T1000 (cell line): ENCODE data around the gene GPR137C.

Experiments used
- DNase-seq: peaks from one replicate; lab custom pipeline; 2025; ENCODE audit warnings: mixed read lengths; lab: John Stamatoyannopoulos, UW

The GPR137C gene

DNA sequence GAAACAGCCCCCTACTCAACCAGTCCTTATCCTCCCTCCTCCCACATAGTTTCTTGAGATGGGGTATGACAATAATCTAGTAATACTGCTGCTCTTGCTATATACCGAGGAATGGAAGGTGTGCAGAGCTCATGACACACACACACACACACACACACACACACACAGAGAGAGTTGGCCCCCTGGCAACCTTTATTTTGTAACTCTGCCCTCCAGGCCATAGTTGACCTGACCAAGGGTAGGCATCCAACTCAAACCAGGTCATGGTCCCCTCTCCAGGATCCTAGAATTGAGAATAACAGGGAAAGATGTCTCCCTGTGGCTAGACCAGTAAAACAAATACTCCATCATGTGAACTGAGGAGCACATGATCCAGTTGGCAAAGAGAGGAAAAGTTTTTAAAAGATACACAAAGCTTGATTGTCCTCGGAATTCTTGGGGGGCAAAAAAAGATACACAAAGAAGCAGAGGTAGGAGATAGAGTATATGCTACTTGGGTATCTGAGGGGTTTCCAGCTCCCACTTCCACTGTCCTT lies 131.4 kb downstream of the GPR137C start:
- DNase-seq: no peak

GRCh38 chr14:52686176-52686575 lies 133.5 kb downstream of the GPR137C start:
- no peak for DNase-seq
